Measurements from ENCODE around the gene ERBB3.

The ERBB3 gene

GRCh38 chr12:56141946-56142784 lies 62.2 kb downstream of the ERBB3 start:
- no peak for DNase-seq

GRCh38 chr12:56143217-56143616 lies 63.3 kb downstream of the ERBB3 start:
- no peak for DNase-seq

GRCh38 chr12:56143870-56144269 lies 63.9 kb downstream of the ERBB3 start:
- no peak for DNase-seq

GRCh38 chr12:56145217-56145616 lies 65.3 kb downstream of the ERBB3 start:
- no peak for DNase-seq

GRCh38 chr12:56146492-56147460 lies 66.8 kb downstream of the ERBB3 start:
- DNase-seq = no peak

- DNase-seq = peak in 1 of 2 donors; percentile 17
Measured at GRCh38 chr12:56150563-56150962, 70.6 kb downstream of the ERBB3 start.

GRCh38 chr12:56151672-56152131 lies 71.7 kb downstream of the ERBB3 start:
- peak in 1 of 2 donors; percentile 49 for DNase-seq

- DNase-seq = peak; percentile 72 to 89
Measured at GRCh38 chr12:56152132-56152755, 72.3 kb downstream of the ERBB3 start, which contains the start of gene MYL6B. Gene MYL6B, plus strand, starts transcription at chr12:56152587. Its CDS starts 1,332 bp downstream, at chr12:56153919.
